ENCODE measurements around the gene C20orf204. TPM values are rescaled to one million over a fixed set of nuclear protein-coding genes. Genes with fewer than 3 reads are reported as not detected.

Gene C20orf204
- total and polyA plus RNA-seq, 9 of the 15 experiments (the other 6 are each of a cell fraction or from before 2014, with no cell fraction given): 0.11 to 1.1 (median 0.36) TPM; not detected in 2

DNA sequence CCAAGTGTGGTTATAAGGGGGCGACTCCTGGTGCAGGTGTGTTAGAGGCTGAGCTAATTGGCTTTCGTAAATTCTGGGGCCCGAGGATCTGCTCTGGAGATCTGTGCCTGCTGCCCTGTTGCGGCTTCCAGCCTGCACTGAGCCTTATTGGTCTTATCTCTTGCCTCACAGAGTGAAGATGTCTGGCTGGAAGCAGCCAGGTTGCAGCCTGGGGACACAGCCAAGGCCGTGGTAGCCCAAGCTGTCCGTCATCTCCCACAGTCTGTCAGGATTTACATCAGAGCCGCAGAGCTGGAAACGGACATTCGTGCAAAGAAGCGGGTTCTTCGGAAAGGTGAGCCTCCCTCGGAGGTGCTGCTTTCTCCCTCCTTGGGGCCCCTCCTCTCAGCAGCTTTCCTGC lies 35.1 kb upstream of the C20orf204 start:
- intact Hi-C loops (cut with micrococcal nuclease): no loop called here
- Histone ChIP-seq H3K79me2 (ENCODE audit: control insufficient read depth, insufficient read depth, low read length) (no peaks in the 10 kb centered on the region), H3K9me1 (ENCODE audit: control insufficient read depth, insufficient read depth, low read length) (no peaks in the 10 kb centered on the region), H3K4me2 (ENCODE audit: insufficient read depth, low read length) (no peak overlapping the region), H2AFZ (ENCODE audit: low read depth, low read length) (no peak overlapping the region), H3K27me3 (ENCODE audit: control insufficient read depth in 2 of 2, insufficient read depth in 2 of 2, low read length in 2 of 2) (no peaks in the 10 kb centered on the region), H3K9me3 (replicated peaks; ENCODE audit: control insufficient read depth, insufficient read depth, low read depth, low read length) (no peaks in the 10 kb centered on the region), H3K9ac (ENCODE audit: insufficient read depth in 1 of 2, low read depth in 2 of 2, low read length in 2 of 2) (no peak overlapping the region), H3K4me3 (no peak overlapping the region), H3K4me1 (replicated peaks in 1 of 2; ENCODE audit: control insufficient read depth in 2 of 2, insufficient read depth in 2 of 2, low read length in 2 of 2) (no peaks in the 10 kb centered on the region), H3K36me3 (ENCODE audit: control insufficient read depth, insufficient read depth, low read length) (peaks cover 74% of the 10 kb centered on the region), H4K20me1 (replicated peaks; ENCODE audit: control insufficient read depth, insufficient read depth, low read length) (no peaks in the 10 kb centered on the region), H3K27ac (ENCODE audit: extremely low read depth, low read depth, low read length) (no peak overlapping the region)
- peak in 1 of 4 experiments; percentile 6 for DNase-seq (ENCODE audit: extremely low read depth in 1 of 4, low spot score in 3 of 4)
- no peak for TF ChIP-seq ZNF232 (CRISPR knock-in tag; IDR thresholded peaks at IDR 0.05)
- no peak for TF ChIP-seq NRF1 (conservative IDR thresholded peaks at IDR 0.05 in 1 of 2, IDR thresholded peaks at IDR 0.05 in 1 of 2)
- no peak for TF ChIP-seq NFRKB (IDR thresholded peaks at IDR 0.05; ENCODE audit: low read depth)
- TF ChIP-seq, protein P1, sequence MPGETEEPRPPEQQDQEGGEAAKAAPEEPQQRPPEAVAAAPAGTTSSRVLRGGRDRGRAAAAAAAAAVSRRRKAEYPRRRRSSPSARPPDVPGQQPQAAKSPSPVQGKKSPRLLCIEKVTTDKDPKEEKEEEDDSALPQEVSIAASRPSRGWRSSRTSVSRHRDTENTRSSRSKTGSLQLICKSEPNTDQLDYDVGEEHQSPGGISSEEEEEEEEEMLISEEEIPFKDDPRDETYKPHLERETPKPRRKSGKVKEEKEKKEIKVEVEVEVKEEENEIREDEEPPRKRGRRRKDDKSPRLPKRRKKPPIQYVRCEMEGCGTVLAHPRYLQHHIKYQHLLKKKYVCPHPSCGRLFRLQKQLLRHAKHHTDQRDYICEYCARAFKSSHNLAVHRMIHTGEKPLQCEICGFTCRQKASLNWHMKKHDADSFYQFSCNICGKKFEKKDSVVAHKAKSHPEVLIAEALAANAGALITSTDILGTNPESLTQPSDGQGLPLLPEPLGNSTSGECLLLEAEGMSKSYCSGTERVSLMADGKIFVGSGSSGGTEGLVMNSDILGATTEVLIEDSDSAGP (CRISPR knock-in tag; IDR thresholded peaks at IDR 0.05): no peak
- TF ChIP-seq ZNF445 (CRISPR knock-in tag; IDR thresholded peaks at IDR 0.05; ENCODE audit: low read depth): no peak
- TF ChIP-seq MYNN (IDR thresholded peaks at IDR 0.05): no peak
- TF ChIP-seq MYNN (CRISPR knock-in tag; IDR thresholded peaks at IDR 0.05): no peak
- no peak for TF ChIP-seq ZNF316 (IDR thresholded peaks at IDR 0.05)
- TF ChIP-seq NR0B1 (IDR thresholded peaks at IDR 0.05; ENCODE audit: partially characterized antibody): no peak
- no peak for TF ChIP-seq KDM4B (IDR thresholded peaks at IDR 0.05; ENCODE audit: borderline replicate concordance in 2 of 2, low read depth in 1 of 2)
- no peak for TF ChIP-seq ZNF431 (CRISPR knock-in tag; IDR thresholded peaks at IDR 0.05)
- TF ChIP-seq ETV6 (IDR thresholded peaks at IDR 0.05; ENCODE audit: borderline replicate concordance in 1 of 2, low read depth in 2 of 2, low read length in 1 of 2): no peak
- no peak for TF ChIP-seq ETV6 (CRISPR knock-in tag; IDR thresholded peaks at IDR 0.05; ENCODE audit: borderline replicate concordance)
- TF ChIP-seq, protein P2, sequence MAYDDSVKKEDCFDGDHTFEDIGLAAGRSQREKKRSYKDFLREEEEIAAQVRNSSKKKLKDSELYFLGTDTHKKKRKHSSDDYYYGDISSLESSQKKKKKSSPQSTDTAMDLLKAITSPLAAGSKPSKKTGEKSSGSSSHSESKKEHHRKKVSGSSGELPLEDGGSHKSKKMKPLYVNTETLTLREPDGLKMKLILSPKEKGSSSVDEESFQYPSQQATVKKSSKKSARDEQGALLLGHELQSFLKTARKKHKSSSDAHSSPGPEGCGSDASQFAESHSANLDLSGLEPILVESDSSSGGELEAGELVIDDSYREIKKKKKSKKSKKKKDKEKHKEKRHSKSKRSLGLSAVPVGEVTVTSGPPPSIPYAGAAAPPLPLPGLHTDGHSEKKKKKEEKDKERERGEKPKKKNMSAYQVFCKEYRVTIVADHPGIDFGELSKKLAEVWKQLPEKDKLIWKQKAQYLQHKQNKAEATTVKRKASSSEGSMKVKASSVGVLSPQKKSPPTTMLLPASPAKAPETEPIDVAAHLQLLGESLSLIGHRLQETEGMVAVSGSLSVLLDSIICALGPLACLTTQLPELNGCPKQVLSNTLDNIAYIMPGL (CRISPR knock-in tag; IDR thresholded peaks at IDR 0.05): no peak
- ChIA-PET POLR2A (interaction anchor here (0.7 to 1.4 kb wide), 2 partner anchors 18 to 53 kb away, joined by 3 read pairs; no protein-coding TSS in a partner anchor), CTCF (ENCODE audit: low intra/inter-chr PET ratio) (no interaction called here)
- in situ Hi-C loops (cut with MboI): no loop called here
- no peak for FAIRE-seq
- no TSS peak for BruUV-seq (replicated peaks)
- 82% methylated on average over 12 of the region's 12 CpGs for WGBS (ENCODE audit: insufficient coverage, low coverage, missing lambda C conversion rate)
- ATAC-seq: no peak
